Smooth muscle cell (in vitro differentiated cells): Measurements from ENCODE around the gene NRN1. TPM values are rescaled to one million over a fixed set of nuclear protein-coding genes. Genes with fewer than 3 reads are reported as not detected.
A peak's percentile ranks its signal among the peaks of the same experiment; 100 is the strongest.

ENCODE experiments used
- DNase-seq: peaks from one replicate; lab custom pipeline; 2025; ENCODE audit not compliant: unreplicated experiment; lab: John Stamatoyannopoulos, UW
- H2AFZ ChIP-seq: fragments of 200-600 bp; sonication (generic); 2 replicates; pipeline ENCODE4 v1.6.0; 2016; ENCODE audit warnings: antibody characterized with exemption, low read depth, mild to moderate bottlenecking
- H3F3A ChIP-seq: fragments of 200-600 bp; sonication (generic); 2 replicates; pipeline ENCODE4 v1.6.0; 2017; ENCODE audit warnings: antibody characterized with exemption, low read depth
- H3K27ac ChIP-seq: fragments of 200-600 bp; sonication (generic); 2 replicates; pipeline ENCODE4 v1.5.1; 2016; ENCODE audit warnings: low read depth, mild to moderate bottlenecking
- H3K27me3 ChIP-seq: fragments of 200-600 bp; sonication (generic); 2 replicates; pipeline ENCODE4 v1.6.1; 2016; ENCODE audit warnings: low read depth, mild to moderate bottlenecking
- H3K36me3 ChIP-seq: fragments of 200-600 bp; sonication (generic); 2 replicates; pipeline ENCODE4 v1.5.1; 2016; ENCODE audit warnings: low read depth
- H3K4me1 ChIP-seq: fragments of 200-600 bp; sonication (generic); 2 replicates; pipeline ENCODE4 v1.5.1; 2016; ENCODE audit warnings: low read depth
- H3K4me2 ChIP-seq: fragments of 200-600 bp; sonication (generic); 2 replicates; pipeline ENCODE4 v1.6.0; 2016; ENCODE audit warnings: mild to moderate bottlenecking
- H3K4me3 ChIP-seq: fragments of 200-600 bp; sonication (generic); 2 replicates; pipeline ENCODE4 v1.5.1; 2016; ENCODE audit warnings: mild to moderate bottlenecking
- H3K79me2 ChIP-seq: fragments of 200-600 bp; sonication (generic); 2 replicates; pipeline ENCODE4 v1.6.0; 2016; ENCODE audit warnings: low read depth, mild to moderate bottlenecking
- H3K9ac ChIP-seq: fragments of 200-600 bp; sonication (generic); 2 replicates; pipeline ENCODE4 v1.6.0; 2016; ENCODE audit warnings: low read depth
- H3K9me3 ChIP-seq: fragments of 200-600 bp; sonication (generic); replicated peaks from 2 replicates; pipeline ENCODE4 v1.5.1; 2016; ENCODE audit warnings: low read depth
- H4K20me1 ChIP-seq: fragments of 200-600 bp; sonication (generic); 2 replicates; pipeline ENCODE4 v1.6.0; 2016; ENCODE audit warnings: low read depth
- CTCF ChIP-seq: fragments of 200-600 bp; sonication (generic); IDR thresholded peaks from 2 replicates; pipeline ENCODE4 v1.5.1; 2017; ENCODE audit warnings: borderline replicate concordance, mild to moderate bottlenecking, antibody characterized with exemption; ENCODE audit not compliant: insufficient read depth, poor library complexity, severe bottlenecking
- WGBS: methylation state at CpG from one replicate; pipeline ENCODE4 v1.1.7; 2016; ENCODE audit warnings: low lambda C conversion rate; 5-methylcytosine and 5-hydroxymethylcytosine counted together
- polyA plus RNA-seq: library from polyadenylated mRNA; unstranded; fragments of >200 nt; fragmentation: Nextera tagmentation; extraction: Ambion mirVana; gene quantifications from 2 replicates; pipeline ENCODE4 v1.2.1, GENCODE V29; 2016
- total RNA-seq: library from RNA; depleted of rRNA; stranded (reverse); fragments of >200 nt; gene quantifications from 2 replicates; pipeline ENCODE4 v1.2.3, GENCODE V29; 2014

The NRN1 gene
- total and polyA plus RNA-seq, 2 experiments from 2014 or later: 0.27 TPM; not detected in 1

GRCh38 chr6:6008089-6008647 is 1.4 kb upstream of the NRN1 start:
- H3K9ac ChIP-seq: no peak overlapping the region
- H3K4me3 ChIP-seq: peak overlapping the region; percentile 57
- DNase-seq: no peak
- peaks cover 97% of the 10 kb centered on the region for H3K27me3 ChIP-seq
- WGBS: 2% methylated on average over 17 of the region's 18 CpGs
- TF ChIP-seq CTCF: no peak
- H3K27ac ChIP-seq: no peak overlapping the region
- H3K36me3 ChIP-seq: no peaks in the 10 kb centered on the region
- H3K79me2 ChIP-seq: no peaks in the 10 kb centered on the region
- H3K4me2 ChIP-seq: peak overlapping the region; percentile 84
- no peaks in the 10 kb centered on the region for H3K9me3 ChIP-seq
- peak overlapping the region; percentile 67 for H2AFZ ChIP-seq
- peaks cover 43% of the 10 kb centered on the region for H3K4me1 ChIP-seq
- peaks cover 18% of the 10 kb centered on the region for H3F3A ChIP-seq
- no peaks in the 10 kb centered on the region for H4K20me1 ChIP-seq

GRCh38 chr6:6007366-6008088 is 802 bp upstream of the NRN1 start:
- Histone ChIP-seq H3K27me3 (peaks cover 97% of the 10 kb centered on the region), H3K4me3 (peak overlapping the region; percentile 57), H4K20me1 (no peaks in the 10 kb centered on the region), H3K4me1 (peaks cover 49% of the 10 kb centered on the region), H3K36me3 (no peaks in the 10 kb centered on the region), H3K9ac (no peak overlapping the region), H3K9me3 (no peaks in the 10 kb centered on the region), H3K4me2 (peak overlapping the region; percentile 84), H3K79me2 (no peaks in the 10 kb centered on the region), H3F3A (peaks cover 18% of the 10 kb centered on the region), H2AFZ (peak overlapping the region; percentile 29), H3K27ac (no peak overlapping the region)
- no peak for DNase-seq
- no peak for TF ChIP-seq CTCF
- 2% methylated on average over 46 of the region's 57 CpGs for WGBS

- no peak for TF ChIP-seq CTCF
- Histone ChIP-seq H3K4me1 (peaks cover 53% of the 10 kb centered on the region), H4K20me1 (no peaks in the 10 kb centered on the region), H3K4me3 (no peak overlapping the region), H3F3A (peaks cover 18% of the 10 kb centered on the region), H3K27ac (no peak overlapping the region), H3K79me2 (no peaks in the 10 kb centered on the region), H3K9ac (no peak overlapping the region), H3K36me3 (no peaks in the 10 kb centered on the region), H3K27me3 (peaks cover 97% of the 10 kb centered on the region), H3K4me2 (peak overlapping the region; percentile 84), H3K9me3 (no peaks in the 10 kb centered on the region), H2AFZ (no peak overlapping the region)
- DNase-seq: no peak
- WGBS: 6% methylated on average over 10 of the region's 10 CpGs
These were observed 708 bp downstream of the NRN1 start for GRCh38 chr6:6006006-6006427.
